H1 (cell line): ENCODE data around the gene ITGA3. TPM values are rescaled to one million over a fixed set of nuclear protein-coding genes. Genes with fewer than 3 reads are reported as not detected.

Source experiments
- CTCF ChIA-PET: fragments of 300-600 bp; sonication (Branson Sonifier 250); formaldehyde crosslinking; loops from one replicate; lab custom pipeline; 2021; ENCODE audit not compliant: partially characterized antibody; lab: Charles Lee
- POLR2A ChIA-PET: fragments of 300-600 bp; sonication (Branson Sonifier 250); formaldehyde crosslinking; loops from one replicate; lab custom pipeline; 2021; ENCODE audit warnings: inconsistent platforms; ENCODE audit not compliant: partially characterized antibody; lab: Charles Lee
- DNase-seq, 2 experiments: peaks; one replicate each; pipeline versions ENCODE4 v3.0.0 to v3.0.0-alpha.2; 2010 to 2022; ENCODE audit warnings: low spot score in 2 of 2, low read depth in 1 of 2, mixed read lengths in 1 of 2
- FAIRE-seq: peaks from 2 replicates; lab custom pipeline; 2011; peaks lifted over from hg19 to GRCh38; lab: Jason Lieb, UNC
- H2AFZ ChIP-seq: 2 replicates; pipeline ENCODE4 v1.8.1; 2012; ENCODE audit warnings: low read length, inconsistent platforms
- H2AK5ac ChIP-seq: 2 replicates; pipeline ENCODE4 v1.6.1; 2013; ENCODE audit warnings: low read depth, low read length
- H2BK120ac ChIP-seq: replicated peaks from 2 replicates; pipeline ENCODE3; 2013; ENCODE audit warnings: low read depth, low read length, inconsistent platforms
- H2BK12ac ChIP-seq: 2 replicates; pipeline ENCODE4 v1.6.1; 2013; ENCODE audit warnings: low read depth, low read length
- H2BK15ac ChIP-seq: 2 replicates; pipeline ENCODE4 v1.6.1; 2013; ENCODE audit warnings: low read length
- H2BK20ac ChIP-seq: 2 replicates; pipeline ENCODE4 v1.6.1; 2013; ENCODE audit warnings: low read length
- H2BK5ac ChIP-seq: 2 replicates; pipeline ENCODE4 v1.6.1; 2013; ENCODE audit warnings: low read depth, low read length
- H3K14ac ChIP-seq: 2 replicates; pipeline ENCODE4 v1.6.1; 2013; ENCODE audit warnings: inconsistent platforms; ENCODE audit not compliant: insufficient read length
- H3K18ac ChIP-seq: 2 replicates; pipeline ENCODE4 v1.6.1; 2013; ENCODE audit warnings: low read length; ENCODE audit errors: extremely low read depth
- H3K23ac ChIP-seq: 2 replicates; pipeline ENCODE4 v1.6.1; 2013; ENCODE audit warnings: inconsistent platforms; ENCODE audit not compliant: insufficient read length
- H3K23me2 ChIP-seq: 2 replicates; pipeline ENCODE4 v1.6.1; 2013; ENCODE audit warnings: low read depth, low read length
- H3K27ac ChIP-seq: 2 replicates; pipeline ENCODE4 v1.6.1; 2011; ENCODE audit warnings: low read depth, low read length, inconsistent platforms
- H3K27me3 ChIP-seq, 4 experiments: replicated peaks in 1 of 4; 1 replicate in 1 of 4; 2 replicates in 3 of 4; pipeline versions ENCODE4 v1.6.1 to v1.8.1; 2011 to 2013; ENCODE audit warnings: low read length in 3 of 4, mild to moderate bottlenecking in 3 of 4, inconsistent platforms in 2 of 4, mixed read lengths in 2 of 4, moderate library complexity in 1 of 4; ENCODE audit not compliant: control insufficient read depth in 3 of 4, insufficient read depth in 3 of 4; ENCODE audit errors: extremely low read depth in 1 of 4
- H3K36me3 ChIP-seq, 4 experiments: 2 replicates each; pipeline versions ENCODE4 v1.6.1 to v1.8.1; 2011 to 2013; ENCODE audit warnings: mild to moderate bottlenecking in 4 of 4, low read length in 3 of 4, moderate library complexity in 2 of 4, control low read depth in 1 of 4, inconsistent platforms in 1 of 4; ENCODE audit not compliant: insufficient read depth in 4 of 4, control insufficient read depth in 2 of 4
- H3K4ac ChIP-seq: replicated peaks from 2 replicates; pipeline ENCODE3; 2013; ENCODE audit warnings: low read length, low read depth, mixed read lengths, inconsistent platforms; ENCODE audit not compliant: insufficient read length
- H3K4me1 ChIP-seq, 4 experiments: replicated peaks in 1 of 4; 1 replicate in 1 of 4; 2 replicates in 3 of 4; pipeline versions ENCODE4 v1.6.1 to v1.8.1; 2011 to 2013; ENCODE audit warnings: low read length in 3 of 4, inconsistent platforms in 2 of 4, mixed read lengths in 1 of 4; ENCODE audit not compliant: insufficient read depth in 4 of 4, control insufficient read depth in 3 of 4
- H3K4me2 ChIP-seq, 2 experiments: 2 replicates each; pipeline versions ENCODE4 v1.6.1 to v1.8.1; 2011 to 2013; ENCODE audit warnings: low read depth in 2 of 2, low read length in 2 of 2, control low read depth in 1 of 2, inconsistent platforms in 1 of 2, mild to moderate bottlenecking in 1 of 2; ENCODE audit not compliant: insufficient read depth in 1 of 2
- H3K4me3 ChIP-seq, 4 experiments: fragments of 200-600, 300-600 bp in 1 of 4; sonication (generic), shearing (Covaris generic), sonication (Bioruptor Twin) in 1 of 4; 2 replicates each; pipeline versions ENCODE4 v1.5.1 to v1.8.1; 2011 to 2016; ENCODE audit warnings: low read length in 4 of 4, low read depth in 3 of 4, control low read depth in 2 of 4, inconsistent platforms in 2 of 4, mild to moderate bottlenecking in 2 of 4, mixed read lengths in 1 of 4, moderate library complexity in 1 of 4; ENCODE audit not compliant: insufficient read depth in 2 of 4; ENCODE audit errors: extremely low read depth in 1 of 4
- H3K56ac ChIP-seq: replicated peaks from 2 replicates; pipeline ENCODE3; 2013; ENCODE audit warnings: low read depth, mild to moderate bottlenecking, mixed read lengths, low read length, inconsistent platforms; ENCODE audit not compliant: insufficient read length
- H3K79me1 ChIP-seq: 2 replicates; pipeline ENCODE4 v1.6.1; 2013; ENCODE audit warnings: low read depth, low read length, control low read depth
- H3K79me2 ChIP-seq, 2 experiments: 2 replicates each; pipeline versions ENCODE4 v1.6.1 to v1.8.1; 2012 to 2013; ENCODE audit warnings: low read length in 2 of 2, mild to moderate bottlenecking in 2 of 2, inconsistent platforms in 1 of 2; ENCODE audit not compliant: insufficient read depth in 2 of 2, control insufficient read depth in 1 of 2
- H3K9ac ChIP-seq, 4 experiments: replicated peaks in 1 of 4; 1 replicate in 1 of 4; 2 replicates in 3 of 4; pipeline versions ENCODE4 v1.6.1 to v1.8.1; 2011 to 2013; ENCODE audit warnings: low read depth in 3 of 4, low read length in 3 of 4, control low read depth in 2 of 4, mild to moderate bottlenecking in 2 of 4, moderate library complexity in 2 of 4, inconsistent platforms in 1 of 4; ENCODE audit errors: extremely low read depth in 1 of 4
- H3K9me3 ChIP-seq, 2 experiments: 2 replicates each; pipeline versions ENCODE4 v1.6.1 to v1.8.1; 2012 to 2013; ENCODE audit warnings: mild to moderate bottlenecking in 2 of 2, moderate library complexity in 2 of 2, control low read depth in 1 of 2, inconsistent platforms in 1 of 2, low read depth in 1 of 2, low read length in 1 of 2, mixed read lengths in 1 of 2; ENCODE audit not compliant: insufficient read depth in 2 of 2
- H4K20me1 ChIP-seq, 2 experiments: replicated peaks in 1 of 2; 2 replicates each; pipeline versions ENCODE3 to v1.8.1; 2011 to 2013; ENCODE audit warnings: inconsistent platforms in 2 of 2, low read length in 2 of 2, mild to moderate bottlenecking in 1 of 2; ENCODE audit not compliant: insufficient read depth in 2 of 2, control insufficient read depth in 1 of 2
- H4K5ac ChIP-seq: 2 replicates; pipeline ENCODE4 v1.6.1; 2013; ENCODE audit warnings: low read length, low read depth, mixed read lengths, inconsistent platforms; ENCODE audit not compliant: insufficient read length
- H4K8ac ChIP-seq: 2 replicates; pipeline ENCODE4 v1.8.0; 2013; ENCODE audit warnings: mild to moderate bottlenecking, moderate library complexity, low read length, inconsistent platforms; ENCODE audit not compliant: insufficient read depth; ENCODE audit errors: extremely low read depth
- H4K91ac ChIP-seq: replicated peaks from 2 replicates; pipeline ENCODE3; 2013; ENCODE audit warnings: low read length, mixed read lengths, inconsistent platforms; ENCODE audit not compliant: insufficient read length
- HDAC6 ChIP-seq: IDR thresholded peaks from one replicate; pipeline ENCODE4 v1.7.1; 2012; ENCODE audit warnings: low read depth, mild to moderate bottlenecking, inconsistent platforms, low read length, moderate library complexity
- NANOG ChIP-seq: IDR thresholded peaks from 2 replicates; pipeline ENCODE4 v1.6.1; 2011; ENCODE audit warnings: low read length, low read depth, mild to moderate bottlenecking, inconsistent platforms; ENCODE audit not compliant: insufficient read depth, poor library complexity, severe bottlenecking
- SIRT6 ChIP-seq: IDR thresholded peaks from one replicate; pipeline ENCODE4 v1.7.1; 2012; ENCODE audit warnings: low read length, inconsistent platforms
- SUZ12 ChIP-seq: fragments of 200-600 bp; sonication (generic); IDR thresholded peaks from 2 replicates; pipeline ENCODE4 v1.6.1; 2012; ENCODE audit warnings: mild to moderate bottlenecking, inconsistent platforms, low read length, moderate library complexity, mixed read lengths
- TCF12 ChIP-seq: IDR thresholded peaks from 2 replicates; pipeline ENCODE4 v1.6.1; 2011; ENCODE audit warnings: low read depth, mild to moderate bottlenecking, low read length
- YY1 ChIP-seq: IDR thresholded peaks from 2 replicates; pipeline ENCODE4 v1.6.1; 2011; ENCODE audit warnings: low read depth, mild to moderate bottlenecking, low read length
- WGBS, 2 experiments: shearing (Covaris generic) in 1 of 2; methylation state at CpG; one replicate each; pipeline versions ENCODE4 v1.1.6 to v1.1.7; 2013 to 2015; ENCODE audit warnings: low lambda C conversion rate in 2 of 2, mixed read lengths in 2 of 2, inconsistent platforms in 1 of 2, low coverage in 1 of 2, missing lambda C conversion rate in 1 of 2; ENCODE audit not compliant: insufficient replicate concordance in 2 of 2, insufficient coverage in 1 of 2, insufficient read length in 1 of 2; ENCODE audit errors: extremely low coverage in 1 of 2, missing lambda C conversion rate in 1 of 2; 5-methylcytosine and 5-hydroxymethylcytosine counted together
- polyA plus RNA-seq, 7 experiments: library from polyadenylated mRNA; depleted of rRNA in 3 of 7; stranded (reverse) in 5 of 7; unstranded in 2 of 7; fragments of >200 nt in 5 of 7; fragments of 200-250 nt in 2 of 7; gene quantifications; 1 replicate in 5 of 7; 2 replicates in 1 of 7; 4 replicates in 1 of 7; pipeline versions ENCODE4 v1.2.1 to v1.2.3, GENCODE V29; 2011 to 2013; ENCODE audit warnings: missing spikeins in 2 of 7, mixed read lengths in 2 of 7
- total RNA-seq: library from RNA; stranded (reverse); fragmentation: NEBNext Ultra II Directional; extraction: Animal tissue kit (Norgen Biotek cat#: 25700); gene quantifications from 2 replicates; pipeline ENCODE4 v1.2.1, GENCODE V29; 2021
- TF ChIP-seq, protein P1 (sequence below): IDR thresholded peaks from 2 replicates; pipeline ENCODE4 v1.6.1; 2012; ENCODE audit warnings: inconsistent platforms

The ITGA3 gene
- total and polyA plus RNA-seq, 2 of the 8 experiments (the other 6 are each of a cell fraction or from before 2014, with no cell fraction given) = 24.0 to 24.2 TPM

DNA sequence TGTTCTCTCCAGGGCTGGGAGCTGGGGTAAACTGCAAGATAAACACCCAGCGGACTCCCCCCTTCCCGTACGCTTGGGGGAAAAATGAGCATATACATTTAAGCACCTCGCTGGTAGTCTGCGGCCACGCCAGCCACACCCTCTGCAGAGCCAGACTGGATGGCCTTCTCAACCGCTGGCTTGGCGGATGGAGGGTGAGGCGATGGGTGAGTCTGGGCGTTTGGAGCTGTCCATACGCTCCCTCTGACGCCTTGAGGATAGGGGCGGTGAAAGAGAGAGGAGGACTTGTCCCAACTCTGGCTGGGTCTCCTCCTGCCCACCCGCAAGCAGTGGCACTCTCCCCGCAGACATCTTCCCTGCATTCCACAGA is 1.0 kb downstream of the ITGA3 start:
- CTCF ChIA-PET = interaction anchor here (0.6 to 14.6 kb wide), 21 partner anchors 8 to 194 kb away, joined by 3 to 169 read pairs (median 4); partner anchors contain the start of gene PDK2
- H2BK20ac ChIP-seq = peak overlapping the region; percentile 68
- WGBS, 2 experiments = 13% methylated on average over 13 of the region's 15 CpGs; no CpG with 5 or more reads in 1 of the 2 experiments
- no peak overlapping the region for H3K14ac ChIP-seq
- DNase-seq (peak in 1 of 2 experiments; percentile 63), FAIRE-seq (no peak)
- no peaks in the 10 kb centered on the region for H3K36me3 ChIP-seq
- H3K4me1 ChIP-seq = peaks cover 5 to 10% (median 10%) of the 10 kb centered on the region in 4 experiments; a peak in 6 of 7 replicates
- no peaks in the 10 kb centered on the region for H3K9me3 ChIP-seq
- H3K56ac ChIP-seq = no peak overlapping the region
- no peak overlapping the region for H3K23ac ChIP-seq
- no peak overlapping the region for H3K4ac ChIP-seq
- peaks cover 15% of the 10 kb centered on the region for H3K23me2 ChIP-seq
- no peak overlapping the region for H2AK5ac ChIP-seq
- H2BK120ac ChIP-seq = no peak overlapping the region
- H2BK12ac ChIP-seq = peak overlapping the region; percentile 31; the same call in 1 of the 2 replicates
- peak overlapping the region; percentile 37 to 65 (median 58) for H3K4me3 ChIP-seq
- H4K8ac ChIP-seq = no peak overlapping the region
- no peaks in the 10 kb centered on the region for H3K79me1 ChIP-seq
- peak overlapping the region; percentile 3; the same call in 1 of the 2 replicates for H2AFZ ChIP-seq
- TF ChIP-seq YY1 (no peak), NANOG (no peak), TCF12 (no peak), SIRT6 (no peak), SUZ12 (0 out of 2 replicates have a peak, but pooled peaks have one; percentile 23), HDAC6 (no peak)
- TF ChIP-seq, protein P1, sequence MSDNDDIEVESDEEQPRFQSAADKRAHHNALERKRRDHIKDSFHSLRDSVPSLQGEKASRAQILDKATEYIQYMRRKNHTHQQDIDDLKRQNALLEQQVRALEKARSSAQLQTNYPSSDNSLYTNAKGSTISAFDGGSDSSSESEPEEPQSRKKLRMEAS = no peak
- peak overlapping the region; percentile 19; the same call in 1 of the 2 replicates for H2BK15ac ChIP-seq
- H3K9ac ChIP-seq = no peak overlapping the region
- no peak overlapping the region for H3K27ac ChIP-seq
- H4K20me1 ChIP-seq = no peaks in the 10 kb centered on the region
- H4K5ac ChIP-seq = no peak overlapping the region
- H3K18ac ChIP-seq = peak overlapping the region; percentile 57; the same call in 1 of the 2 replicates
- H3K4me2 ChIP-seq = peak overlapping the region; percentile 70 to 89
- POLR2A ChIA-PET = interaction anchor here (1.0 to 3.7 kb wide), 8 partner anchors 12 to 69 kb away, joined by 3 to 23 read pairs (median 4); no protein-coding TSS in a partner anchor
- no peak overlapping the region for H4K91ac ChIP-seq
- H3K79me2 ChIP-seq = no peaks in the 10 kb centered on the region
- no peak overlapping the region for H2BK5ac ChIP-seq
- H3K27me3 ChIP-seq = peaks cover 0 to 13% (median 11%) of the 10 kb centered on the region in 4 experiments; a peak in 5 of 7 replicates
